Ishikawa (cell line): ENCODE results near the gene INS.

Experiments used
- CEBPB ChIP-seq: IDR thresholded peaks from 2 replicates; pipeline ENCODE4 v1.6.1; 2012
- CREB1 ChIP-seq: IDR thresholded peaks from 2 replicates; pipeline ENCODE4 v1.6.1; 2012; ENCODE audit warnings: low read depth
- EGR1 ChIP-seq: IDR thresholded peaks from 2 replicates; pipeline ENCODE4 v1.6.1; 2012
- EP300 ChIP-seq: IDR thresholded peaks from 2 replicates; pipeline ENCODE4 v1.6.1; 2012; ENCODE audit warnings: borderline replicate concordance
- FOXM1 ChIP-seq: IDR thresholded peaks from 2 replicates; pipeline ENCODE4 v1.6.1; 2012; ENCODE audit warnings: low read depth, borderline replicate concordance
- MAX ChIP-seq: IDR thresholded peaks from 2 replicates; pipeline ENCODE4 v1.6.1; 2012
- NFIC ChIP-seq: IDR thresholded peaks from 2 replicates; pipeline ENCODE4 v1.6.1; 2012
- RAD21 ChIP-seq: IDR thresholded peaks from 2 replicates; pipeline ENCODE4 v1.6.1; 2012; ENCODE audit warnings: low read depth
- TAF1 ChIP-seq: IDR thresholded peaks from 2 replicates; pipeline ENCODE4 v1.6.1; 2012; ENCODE audit warnings: low read depth, mild to moderate bottlenecking
- TCF12 ChIP-seq: IDR thresholded peaks from 2 replicates; pipeline ENCODE4 v1.6.1; 2012; ENCODE audit warnings: low read depth
- TEAD4 ChIP-seq: IDR thresholded peaks from 2 replicates; pipeline ENCODE4 v1.6.1; 2012
- YY1 ChIP-seq: IDR thresholded peaks from 2 replicates; pipeline ENCODE4 v1.6.1; 2012; ENCODE audit warnings: low read depth
- ZBTB7A ChIP-seq: IDR thresholded peaks from 2 replicates; pipeline ENCODE4 v1.6.1; 2012; ENCODE audit warnings: low read depth
- TF ChIP-seq, protein P1 (sequence below): IDR thresholded peaks from 2 replicates; pipeline ENCODE4 v1.6.1; 2012; ENCODE audit warnings: low read depth, mild to moderate bottlenecking
- TF ChIP-seq, protein P2 (sequence below): IDR thresholded peaks from 2 replicates; pipeline ENCODE4 v1.6.1; 2012

Gene INS

DNA sequence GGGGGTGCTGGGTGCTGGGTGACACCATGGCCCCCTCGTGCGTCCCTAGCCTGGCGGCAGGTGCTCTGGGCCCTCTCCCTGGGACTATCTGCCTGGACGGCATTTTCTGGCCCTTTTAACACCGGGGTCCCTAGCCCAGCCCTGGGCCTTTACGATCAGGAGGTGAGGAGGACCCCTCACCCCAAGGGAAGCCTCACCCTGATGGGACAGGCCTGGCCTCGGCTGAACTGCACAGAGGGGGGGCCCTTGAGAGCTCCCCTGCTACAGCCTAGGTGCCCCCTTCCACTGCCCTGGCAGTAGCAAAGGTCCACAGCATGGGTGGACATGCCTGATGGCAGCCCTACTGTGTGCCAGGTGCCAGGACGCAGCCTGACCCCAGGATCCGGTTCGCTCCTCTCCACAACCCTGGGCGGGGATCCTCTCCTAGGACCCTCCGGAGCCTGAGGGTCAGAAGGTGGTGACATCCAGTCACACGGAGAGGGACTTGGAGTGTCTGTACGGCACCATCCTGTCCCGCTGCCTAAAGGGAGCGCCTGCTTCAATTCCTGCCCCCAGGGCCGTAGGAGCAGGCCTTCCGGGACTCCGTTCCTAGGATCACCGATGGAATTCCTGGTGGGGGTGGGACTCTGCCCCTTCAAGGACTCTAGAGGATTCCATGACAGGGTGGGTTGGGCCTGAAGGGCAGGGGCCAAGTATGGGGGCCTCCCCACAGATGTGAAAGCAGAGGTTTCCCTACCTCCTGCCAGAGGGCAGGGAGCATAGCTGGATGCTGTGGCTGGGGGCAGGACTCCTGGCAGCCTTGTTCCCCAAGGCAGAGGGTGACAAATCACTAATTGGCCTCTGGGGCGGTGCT, 43.6 kb upstream of the INS start:
- TF ChIP-seq TEAD4 (no peak), TAF1 (no peak), MAX (no peak), YY1 (no peak), NFIC (no peak), FOXM1 (no peak), EP300 (no peak)
- TF ChIP-seq, protein P1, sequence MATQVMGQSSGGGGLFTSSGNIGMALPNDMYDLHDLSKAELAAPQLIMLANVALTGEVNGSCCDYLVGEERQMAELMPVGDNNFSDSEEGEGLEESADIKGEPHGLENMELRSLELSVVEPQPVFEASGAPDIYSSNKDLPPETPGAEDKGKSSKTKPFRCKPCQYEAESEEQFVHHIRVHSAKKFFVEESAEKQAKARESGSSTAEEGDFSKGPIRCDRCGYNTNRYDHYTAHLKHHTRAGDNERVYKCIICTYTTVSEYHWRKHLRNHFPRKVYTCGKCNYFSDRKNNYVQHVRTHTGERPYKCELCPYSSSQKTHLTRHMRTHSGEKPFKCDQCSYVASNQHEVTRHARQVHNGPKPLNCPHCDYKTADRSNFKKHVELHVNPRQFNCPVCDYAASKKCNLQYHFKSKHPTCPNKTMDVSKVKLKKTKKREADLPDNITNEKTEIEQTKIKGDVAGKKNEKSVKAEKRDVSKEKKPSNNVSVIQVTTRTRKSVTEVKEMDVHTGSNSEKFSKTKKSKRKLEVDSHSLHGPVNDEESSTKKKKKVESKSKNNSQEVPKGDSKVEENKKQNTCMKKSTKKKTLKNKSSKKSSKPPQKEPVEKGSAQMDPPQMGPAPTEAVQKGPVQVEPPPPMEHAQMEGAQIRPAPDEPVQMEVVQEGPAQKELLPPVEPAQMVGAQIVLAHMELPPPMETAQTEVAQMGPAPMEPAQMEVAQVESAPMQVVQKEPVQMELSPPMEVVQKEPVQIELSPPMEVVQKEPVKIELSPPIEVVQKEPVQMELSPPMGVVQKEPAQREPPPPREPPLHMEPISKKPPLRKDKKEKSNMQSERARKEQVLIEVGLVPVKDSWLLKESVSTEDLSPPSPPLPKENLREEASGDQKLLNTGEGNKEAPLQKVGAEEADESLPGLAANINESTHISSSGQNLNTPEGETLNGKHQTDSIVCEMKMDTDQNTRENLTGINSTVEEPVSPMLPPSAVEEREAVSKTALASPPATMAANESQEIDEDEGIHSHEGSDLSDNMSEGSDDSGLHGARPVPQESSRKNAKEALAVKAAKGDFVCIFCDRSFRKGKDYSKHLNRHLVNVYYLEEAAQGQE, result no peak

DNA sequence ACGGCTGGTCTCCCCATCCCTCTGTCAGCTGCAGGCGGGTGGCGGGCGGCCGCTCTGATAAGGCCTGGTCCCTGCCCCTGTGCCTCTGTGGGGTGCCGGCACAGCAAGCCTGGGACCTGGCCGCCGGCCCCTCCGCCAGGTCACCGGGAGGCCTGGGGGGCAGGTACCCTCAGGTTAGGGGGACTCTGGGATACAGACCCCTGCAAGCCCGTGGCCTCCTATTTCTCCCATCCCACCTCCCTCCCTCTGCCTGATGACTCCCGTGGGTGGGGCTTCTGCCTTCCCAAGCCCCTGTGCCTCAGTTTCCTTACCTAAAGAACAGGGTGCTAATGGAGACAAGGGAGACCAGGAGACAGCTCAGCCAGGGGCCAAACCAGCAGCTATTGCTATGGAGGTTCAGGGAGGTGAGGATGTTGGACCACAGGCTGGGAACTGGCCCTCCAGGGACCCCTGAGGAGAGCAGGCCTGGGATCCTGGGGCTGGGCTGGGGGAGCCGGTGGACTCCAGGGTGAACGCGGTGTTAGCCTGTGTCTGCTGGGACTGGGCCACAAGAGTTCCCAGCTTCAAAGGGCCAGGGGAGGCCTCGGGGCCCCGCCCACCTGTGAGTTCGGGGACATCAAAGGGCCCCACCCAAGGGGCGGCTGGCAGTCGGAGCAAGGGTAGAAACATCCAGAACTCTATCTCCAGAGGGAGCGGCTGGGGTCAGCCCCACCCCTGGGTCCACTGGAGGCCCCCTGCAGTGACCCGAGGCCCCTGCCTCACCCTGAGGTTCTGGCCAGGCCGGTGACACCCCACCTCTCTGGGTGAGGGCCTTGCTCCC, 42.6 kb upstream of the INS start:
- no peak for TF ChIP-seq ZBTB7A
- TF ChIP-seq NFIC, result no peak
- TF ChIP-seq CREB1, result no peak

DNA sequence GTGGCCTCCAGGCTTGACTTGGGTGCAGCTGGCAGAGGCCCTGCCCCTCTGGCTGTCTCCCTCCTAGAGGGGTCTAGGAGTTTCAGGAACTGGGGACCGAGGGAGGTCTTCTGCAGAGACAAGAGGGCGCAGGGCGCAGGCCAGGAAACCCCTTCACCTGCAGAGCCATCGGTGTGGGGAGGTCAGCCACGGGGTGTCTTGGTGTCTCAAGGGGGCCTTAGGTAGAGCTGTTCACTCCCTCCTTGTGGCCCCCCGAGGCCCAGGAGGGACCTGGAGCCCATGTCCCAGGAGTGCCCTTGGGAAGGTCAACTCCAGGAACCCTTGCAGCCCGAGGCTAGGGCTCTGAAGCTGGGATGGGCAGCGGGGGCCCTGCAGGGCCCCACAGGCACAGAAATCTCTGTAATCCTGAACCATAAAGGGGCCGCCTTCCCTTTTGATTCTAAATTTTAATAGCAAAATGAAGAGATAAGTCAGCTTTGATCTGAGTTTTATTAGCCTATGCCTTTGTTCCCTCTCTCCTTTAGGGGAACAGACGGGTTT, 42.0 kb upstream of the INS start:
- TF ChIP-seq EGR1 (no peak), TCF12 (no peak), CEBPB (no peak), ZBTB7A (no peak), EP300 (no peak), MAX (no peak), TAF1 (no peak)
- TF ChIP-seq, protein P1, result no peak
- TF ChIP-seq, protein P2, sequence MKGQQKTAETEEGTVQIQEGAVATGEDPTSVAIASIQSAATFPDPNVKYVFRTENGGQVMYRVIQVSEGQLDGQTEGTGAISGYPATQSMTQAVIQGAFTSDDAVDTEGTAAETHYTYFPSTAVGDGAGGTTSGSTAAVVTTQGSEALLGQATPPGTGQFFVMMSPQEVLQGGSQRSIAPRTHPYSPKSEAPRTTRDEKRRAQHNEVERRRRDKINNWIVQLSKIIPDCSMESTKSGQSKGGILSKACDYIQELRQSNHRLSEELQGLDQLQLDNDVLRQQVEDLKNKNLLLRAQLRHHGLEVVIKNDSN, result no peak

DNA sequence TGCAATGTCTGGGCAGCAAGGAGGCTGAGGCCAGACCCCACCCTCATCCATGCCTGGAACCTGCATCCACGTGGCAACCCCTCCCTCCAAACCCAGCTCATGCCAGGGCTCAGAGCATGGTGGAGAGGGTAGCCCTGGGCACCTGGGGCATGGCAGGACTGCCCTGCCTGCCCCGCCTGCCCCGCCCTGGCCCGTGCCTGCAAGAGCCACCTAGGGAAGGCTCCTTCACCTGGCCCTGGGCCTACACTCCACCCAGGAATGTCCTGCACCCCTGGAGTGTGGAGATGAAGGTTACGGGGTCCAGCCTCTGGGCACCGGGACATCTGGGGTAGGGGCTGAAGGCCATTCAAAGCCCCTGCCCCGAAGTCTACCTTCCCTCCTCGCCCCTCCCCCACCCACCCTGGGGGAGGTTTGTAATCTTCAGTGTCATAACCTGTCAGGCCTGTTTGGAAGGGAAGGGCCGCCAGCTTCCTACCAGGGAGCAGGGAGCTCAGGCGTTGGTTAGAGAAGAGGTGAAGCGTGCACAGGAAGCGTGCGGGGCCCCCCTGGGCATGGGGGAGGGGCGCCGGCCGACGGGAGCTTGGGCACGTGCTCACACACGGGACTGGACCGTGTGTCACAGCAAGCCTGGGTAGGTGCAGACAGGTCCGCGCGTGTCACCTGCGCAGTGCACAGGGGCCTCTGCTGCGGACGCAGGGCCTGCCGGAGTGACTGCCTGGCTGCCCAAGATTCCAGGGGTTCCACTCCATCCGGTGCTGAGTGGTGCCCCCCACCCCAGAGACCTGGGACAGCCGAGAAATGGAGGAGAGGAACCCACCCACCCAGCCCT, 41.3 kb upstream of the INS start:
- TF ChIP-seq TCF12 (peak; percentile 81), EP300 (peak; percentile 65; the same call in 1 of the 2 replicates), NFIC (peak; percentile 65), CEBPB (no peak), TEAD4 (peak; percentile 43; the same call in 1 of the 2 replicates), MAX (peak; percentile 95), FOXM1 (no peak)
- TF ChIP-seq, protein P2, result peak; percentile 79

DNA sequence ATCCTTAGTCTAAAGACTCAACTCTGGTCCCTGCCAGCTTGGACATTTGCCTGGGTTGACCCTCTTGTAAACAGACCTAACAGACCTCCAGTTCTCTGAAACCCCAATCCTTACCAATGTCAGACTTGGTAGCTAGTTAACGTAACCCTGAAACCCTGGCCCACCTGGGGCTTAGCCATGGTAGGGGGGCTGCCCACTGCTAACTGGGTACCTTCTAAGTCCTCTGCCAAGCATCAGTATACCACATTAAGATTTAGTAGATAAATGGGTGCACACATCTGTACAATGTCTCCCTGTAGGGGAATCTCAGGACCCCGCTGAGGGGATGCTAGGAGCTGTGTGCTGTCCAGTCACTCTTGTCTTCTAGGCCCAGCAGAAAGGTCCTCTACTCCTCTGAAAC, 40.5 kb upstream of the INS start:
- TF ChIP-seq, protein P1, result no peak
- no peak for TF ChIP-seq RAD21
- TF ChIP-seq MAX, result no peak
- no peak for TF ChIP-seq TAF1
- TF ChIP-seq, protein P2, result no peak
- no peak for TF ChIP-seq CEBPB
- no peak for TF ChIP-seq EGR1
- TF ChIP-seq FOXM1, result no peak
- TF ChIP-seq TCF12, result no peak
- no peak for TF ChIP-seq EP300
- no peak for TF ChIP-seq TEAD4
- no peak for TF ChIP-seq NFIC
- TF ChIP-seq YY1, result no peak
- TF ChIP-seq ZBTB7A, result no peak
- no peak for TF ChIP-seq CREB1
